HepG2 (cell line): Measurements from ENCODE around the gene APOC3. TPM values are rescaled to one million over a fixed set of nuclear protein-coding genes. Genes with fewer than 3 reads are reported as not detected.

Source experiments
- GATA4 ChIP-seq: sonication (generic); IDR thresholded peaks from 2 replicates; pipeline ENCODE4 v1.6.1; 2016; ENCODE audit warnings: antibody characterized with exemption, low read depth, borderline replicate concordance
- HOXA3 ChIP-seq: sonication (generic); formaldehyde crosslinking; IDR thresholded peaks from 2 replicates; pipeline ENCODE4 v1.5.0; 2020; ENCODE audit warnings: missing genetic modification reagents
- KDM6A ChIP-seq: IDR thresholded peaks from 2 replicates; pipeline ENCODE4 v1.6.1; 2016; ENCODE audit warnings: low read depth
- KLF15 ChIP-seq: sonication (generic); formaldehyde crosslinking; IDR thresholded peaks from 2 replicates; pipeline ENCODE4 v1.8.1; 2023; ENCODE audit warnings: borderline replicate concordance, mild to moderate bottlenecking, inconsistent platforms, missing genetic modification reagents, mixed read lengths
- NFIB ChIP-seq: sonication (generic); formaldehyde crosslinking; IDR thresholded peaks from 2 replicates; pipeline ENCODE4 v1.9.0; 2021; ENCODE audit warnings: missing genetic modification reagents, mild to moderate bottlenecking, borderline replicate concordance
- PHF8 ChIP-seq: sonication (generic); formaldehyde crosslinking; IDR thresholded peaks from 2 replicates; pipeline ENCODE4 v1.5.0; 2020; ENCODE audit warnings: missing genetic modification reagents
- PITX1 ChIP-seq: sonication (generic); formaldehyde crosslinking; IDR thresholded peaks from 2 replicates; pipeline ENCODE4 v1.5.1; 2020; ENCODE audit warnings: mild to moderate bottlenecking, missing genetic modification reagents
- POGZ ChIP-seq: sonication (generic); formaldehyde crosslinking; IDR thresholded peaks from 2 replicates; pipeline ENCODE4 v1.4.0; 2020; ENCODE audit warnings: mild to moderate bottlenecking, missing genetic modification reagents
- POLR2G ChIP-seq: fragments of 200-400 bp; formaldehyde crosslinking; IDR thresholded peaks from 2 replicates; pipeline ENCODE4 v1.6.1; 2018; ENCODE audit warnings: mild to moderate bottlenecking, low read depth, low read length, moderate library complexity
- PRMT3 ChIP-seq: sonication (generic); formaldehyde crosslinking; IDR thresholded peaks from 2 replicates; pipeline ENCODE4 v1.8.1; 2022; ENCODE audit warnings: low read depth, mild to moderate bottlenecking, moderate library complexity, missing genetic modification reagents, borderline replicate concordance
- RBM39 ChIP-seq: fragments of 200-400 bp; formaldehyde crosslinking; IDR thresholded peaks from one replicate; pipeline ENCODE4 v1.6.1; 2018; ENCODE audit warnings: antibody characterized with exemption, mild to moderate bottlenecking, low read depth, low read length; ENCODE audit not compliant: poor library complexity, severe bottlenecking
- SIX4 ChIP-seq: sonication (generic); formaldehyde crosslinking; IDR thresholded peaks from 2 replicates; pipeline ENCODE4 v1.4.0; 2020; ENCODE audit warnings: missing genetic modification reagents
- SP2 ChIP-seq: sonication (generic); formaldehyde crosslinking; IDR thresholded peaks from 2 replicates; pipeline ENCODE4 v1.5.1; 2020; ENCODE audit warnings: mild to moderate bottlenecking, missing genetic modification reagents
- TCF12 ChIP-seq, 2 experiments: fragments of 450-650 bp in 1 of 2; sonication (generic) in 1 of 2; formaldehyde crosslinking in 1 of 2; IDR thresholded peaks; 2 replicates each; pipeline versions ENCODE4 v1.6.1 to v1.8.0; 2017 to 2022; ENCODE audit warnings: antibody characterized with exemption in 1 of 2, mild to moderate bottlenecking in 1 of 2, missing genetic modification reagents in 1 of 2, moderate library complexity in 1 of 2
- TOE1 ChIP-seq: sonication (generic); formaldehyde crosslinking; IDR thresholded peaks from 2 replicates; pipeline ENCODE4 v1.4.0; 2020; ENCODE audit warnings: mild to moderate bottlenecking, missing genetic modification reagents
- ZBTB21 ChIP-seq: sonication (generic); formaldehyde crosslinking; IDR thresholded peaks from 2 replicates; pipeline ENCODE4 v1.4.0; 2020; ENCODE audit warnings: missing genetic modification reagents
- ZBTB42 ChIP-seq: sonication (generic); formaldehyde crosslinking; IDR thresholded peaks from 2 replicates; pipeline ENCODE4 v1.5.0; 2020; ENCODE audit warnings: mild to moderate bottlenecking, missing genetic modification reagents
- ZNF274 ChIP-seq: sonication (generic); formaldehyde crosslinking; IDR thresholded peaks from 2 replicates; pipeline ENCODE4 v1.5.1; 2020; ENCODE audit warnings: mild to moderate bottlenecking, missing genetic modification reagents
- ZNF446 ChIP-seq: sonication (generic); formaldehyde crosslinking; IDR thresholded peaks from 2 replicates; pipeline ENCODE4 v1.5.0; 2020; ENCODE audit warnings: mild to moderate bottlenecking, missing genetic modification reagents
- ZNF468 ChIP-seq: sonication (generic); formaldehyde crosslinking; IDR thresholded peaks from 2 replicates; pipeline ENCODE4 v1.8.0; 2022; ENCODE audit warnings: mild to moderate bottlenecking, moderate library complexity, missing genetic modification reagents
- ZNF558 ChIP-seq: sonication (generic); formaldehyde crosslinking; IDR thresholded peaks from 2 replicates; pipeline ENCODE4 v1.9.0; 2022; ENCODE audit warnings: mild to moderate bottlenecking, missing genetic modification reagents, borderline replicate concordance
- ZNF607 ChIP-seq: sonication (generic); formaldehyde crosslinking; IDR thresholded peaks from 2 replicates; pipeline ENCODE4 v1.5.1; 2020; ENCODE audit warnings: missing genetic modification reagents, mild to moderate bottlenecking, borderline replicate concordance
- ZNF747 ChIP-seq: sonication (generic); formaldehyde crosslinking; IDR thresholded peaks from 2 replicates; pipeline ENCODE4 v1.8.1; 2023; ENCODE audit warnings: missing genetic modification reagents, mild to moderate bottlenecking, borderline replicate concordance
- polyA plus RNA-seq, 8 experiments: library from polyadenylated mRNA; depleted of rRNA in 3 of 8; stranded (reverse) in 7 of 8; unstranded in 1 of 8; fragments of >200 nt; fragmentation: Illumina TruSeq in 4 of 8; extraction: Trizol in 4 of 8; gene quantifications; 2 replicates each; pipeline versions ENCODE4 v1.2.1 to v1.2.3, GENCODE V29; 2011 to 2016; ENCODE audit warnings: low read depth in 4 of 8, missing spikeins in 1 of 8, mixed read lengths in 1 of 8; ENCODE audit not compliant: insufficient read depth in 1 of 8
- total RNA-seq, 5 experiments: library from RNA; depleted of rRNA; stranded (reverse); fragments of >200 nt; fragmentation: Illumina TruSeq; extraction: Trizol; gene quantifications; 2 replicates each; pipeline ENCODE4 v1.2.3, GENCODE V29; 2016; ENCODE audit warnings: low read depth in 1 of 5
- TF ChIP-seq, protein P1 (sequence below): sonication (generic); formaldehyde crosslinking; IDR thresholded peaks from 2 replicates; pipeline ENCODE4 v1.8.0; 2022; ENCODE audit warnings: mild to moderate bottlenecking, missing genetic modification reagents, borderline replicate concordance
- TF ChIP-seq, protein P2 (sequence below): sonication (generic); formaldehyde crosslinking; IDR thresholded peaks from 2 replicates; pipeline ENCODE4 v1.8.0; 2022; ENCODE audit warnings: missing genetic modification reagents, mild to moderate bottlenecking, moderate library complexity, borderline replicate concordance
- TF ChIP-seq, protein P3 (sequence below): fragments of 450-650 bp; IDR thresholded peaks from 2 replicates; pipeline ENCODE4 v1.6.1; 2016

The APOC3 gene
- total and polyA plus RNA-seq, 2 of the 13 experiments (the other 11 are each of a cell fraction or from before 2014, with no cell fraction given) = 314 to 687 TPM

DNA sequence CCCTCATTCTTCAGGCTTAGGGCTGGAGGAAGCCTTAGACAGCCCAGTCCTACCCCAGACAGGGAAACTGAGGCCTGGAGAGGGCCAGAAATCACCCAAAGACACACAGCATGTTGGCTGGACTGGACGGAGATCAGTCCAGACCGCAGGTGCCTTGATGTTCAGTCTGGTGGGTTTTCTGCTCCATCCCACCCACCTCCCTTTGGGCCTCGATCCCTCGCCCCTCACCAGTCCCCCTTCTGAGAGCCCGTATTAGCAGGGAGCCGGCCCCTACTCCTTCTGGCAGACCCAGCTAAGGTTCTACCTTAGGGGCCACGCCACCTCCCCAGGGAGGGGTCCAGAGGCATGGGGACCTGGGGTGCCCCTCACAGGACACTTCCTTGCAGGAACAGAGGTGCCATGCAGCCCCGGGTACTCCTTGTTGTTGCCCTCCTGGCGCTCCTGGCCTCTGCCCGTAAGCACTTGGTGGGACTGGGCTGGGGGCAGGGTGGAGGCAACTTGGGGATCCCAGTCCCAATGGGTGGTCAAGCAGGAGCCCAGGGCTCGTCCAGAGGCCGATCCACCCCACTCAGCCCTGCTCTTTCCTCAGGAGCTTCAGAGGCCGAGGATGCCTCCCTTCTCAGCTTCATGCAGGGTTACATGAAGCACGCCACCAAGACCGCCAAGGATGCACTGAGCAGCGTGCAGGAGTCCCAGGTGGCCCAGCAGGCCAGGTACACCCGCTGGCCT lies 641 bp downstream of the APOC3 start (continued):
- TF ChIP-seq, protein P1, sequence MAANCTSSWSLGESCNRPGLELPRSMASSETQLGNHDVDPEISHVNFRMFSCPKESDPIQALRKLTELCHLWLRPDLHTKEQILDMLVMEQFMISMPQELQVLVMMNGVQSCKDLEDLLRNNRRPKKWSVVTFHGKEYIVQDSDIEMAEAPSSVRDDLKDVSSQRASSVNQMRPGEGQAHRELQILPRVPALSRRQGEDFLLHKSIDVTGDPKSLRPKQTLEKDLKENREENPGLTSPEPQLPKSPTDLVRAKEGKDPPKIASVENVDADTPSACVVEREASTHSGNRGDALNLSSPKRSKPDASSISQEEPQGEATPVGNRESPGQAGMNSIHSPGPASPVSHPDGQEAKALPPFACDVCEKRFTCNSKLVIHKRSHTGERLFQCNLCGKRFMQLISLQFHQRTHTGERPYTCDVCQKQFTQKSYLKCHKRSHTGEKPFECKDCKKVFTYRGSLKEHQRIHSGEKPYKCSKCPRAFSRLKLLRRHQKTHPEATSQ (CRISPR knock-in tag) = no peak
- TF ChIP-seq KLF15 (CRISPR knock-in tag) (no peak), RBM39 (no peak), ZNF558 (CRISPR knock-in tag) (0 out of 2 replicates have a peak, but pooled peaks have one; percentile 14), GATA4 (no peak), PHF8 (CRISPR knock-in tag) (no peak), SP2 (CRISPR knock-in tag) (no peak), TOE1 (CRISPR knock-in tag) (no peak), ZNF468 (CRISPR knock-in tag) (no peak), ZBTB42 (CRISPR knock-in tag) (no peak), TCF12 (IDR thresholded peaks at IDR 0.05) (no peak), TCF12 (CRISPR knock-in tag; IDR thresholded peaks at IDR 0.05) (no peak), POLR2G (no peak), HOXA3 (CRISPR knock-in tag) (0 out of 2 replicates have a peak, but pooled peaks have one; percentile 8), SIX4 (CRISPR knock-in tag) (no peak), POGZ (CRISPR knock-in tag) (no peak), PRMT3 (CRISPR knock-in tag) (no peak), ZBTB21 (CRISPR knock-in tag) (no peak), PITX1 (peak; percentile 18; the same call in 1 of the 2 replicates), ZNF274 (CRISPR knock-in tag) (no peak), KDM6A (CRISPR knock-in tag) (no peak), ZNF607 (CRISPR knock-in tag) (no peak), ZNF446 (CRISPR knock-in tag) (no peak), ZNF747 (CRISPR knock-in tag) (no peak), NFIB (CRISPR knock-in tag) (no peak)
- TF ChIP-seq, protein P2, sequence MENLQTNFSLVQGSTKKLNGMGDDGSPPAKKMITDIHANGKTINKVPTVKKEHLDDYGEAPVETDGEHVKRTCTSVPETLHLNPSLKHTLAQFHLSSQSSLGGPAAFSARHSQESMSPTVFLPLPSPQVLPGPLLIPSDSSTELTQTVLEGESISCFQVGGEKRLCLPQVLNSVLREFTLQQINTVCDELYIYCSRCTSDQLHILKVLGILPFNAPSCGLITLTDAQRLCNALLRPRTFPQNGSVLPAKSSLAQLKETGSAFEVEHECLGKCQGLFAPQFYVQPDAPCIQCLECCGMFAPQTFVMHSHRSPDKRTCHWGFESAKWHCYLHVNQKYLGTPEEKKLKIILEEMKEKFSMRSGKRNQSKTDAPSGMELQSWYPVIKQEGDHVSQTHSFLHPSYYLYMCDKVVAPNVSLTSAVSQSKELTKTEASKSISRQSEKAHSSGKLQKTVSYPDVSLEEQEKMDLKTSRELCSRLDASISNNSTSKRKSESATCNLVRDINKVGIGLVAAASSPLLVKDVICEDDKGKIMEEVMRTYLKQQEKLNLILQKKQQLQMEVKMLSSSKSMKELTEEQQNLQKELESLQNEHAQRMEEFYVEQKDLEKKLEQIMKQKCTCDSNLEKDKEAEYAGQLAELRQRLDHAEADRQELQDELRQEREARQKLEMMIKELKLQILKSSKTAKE (CRISPR knock-in tag) = no peak
- TF ChIP-seq, protein P3, sequence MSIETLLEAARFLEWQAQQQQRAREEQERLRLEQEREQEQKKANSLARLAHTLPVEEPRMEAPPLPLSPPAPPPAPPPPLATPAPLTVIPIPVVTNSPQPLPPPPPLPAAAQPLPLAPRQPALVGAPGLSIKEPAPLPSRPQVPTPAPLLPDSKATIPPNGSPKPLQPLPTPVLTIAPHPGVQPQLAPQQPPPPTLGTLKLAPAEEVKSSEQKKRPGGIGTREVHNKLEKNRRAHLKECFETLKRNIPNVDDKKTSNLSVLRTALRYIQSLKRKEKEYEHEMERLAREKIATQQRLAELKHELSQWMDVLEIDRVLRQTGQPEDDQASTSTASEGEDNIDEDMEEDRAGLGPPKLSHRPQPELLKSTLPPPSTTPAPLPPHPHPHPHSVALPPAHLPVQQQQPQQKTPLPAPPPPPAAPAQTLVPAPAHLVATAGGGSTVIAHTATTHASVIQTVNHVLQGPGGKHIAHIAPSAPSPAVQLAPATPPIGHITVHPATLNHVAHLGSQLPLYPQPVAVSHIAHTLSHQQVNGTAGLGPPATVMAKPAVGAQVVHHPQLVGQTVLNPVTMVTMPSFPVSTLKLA = no peak
